ENCODE data around the gene BLTP3A.
"Not testable (repeated sequence)": the region's sequence is repeated elsewhere in the genome, so short reads cannot be mapped to it uniquely, and the experiment has no call there.

DNA sequence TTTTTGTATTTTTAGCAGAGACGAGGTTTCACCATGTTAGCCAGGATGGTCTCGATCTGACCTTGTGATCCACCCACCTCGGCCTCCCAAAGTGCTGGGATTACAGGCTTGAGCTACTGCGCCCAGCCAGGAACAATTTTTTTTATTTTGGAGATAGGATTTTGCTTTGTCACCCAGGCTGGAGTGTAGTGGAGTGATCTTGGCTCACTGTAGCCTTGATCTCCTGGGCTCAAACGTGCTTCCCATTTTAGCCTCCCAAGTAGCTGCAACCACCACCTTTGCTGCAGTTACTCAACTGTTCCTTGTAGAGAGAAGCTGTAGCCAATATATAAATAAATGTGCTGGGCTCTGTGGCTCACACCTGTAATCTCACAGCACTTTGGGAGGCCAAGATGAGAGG lies 30.2 kb upstream of the BLTP3A start:
- not testable (repeated sequence) for TF ChIP-seq EZH2 (IDR thresholded peaks at IDR 0.05; ENCODE audit: borderline replicate concordance, low read length); CTCF (conservative IDR thresholded peaks at IDR 0.05 in 1 of 2, IDR thresholded peaks at IDR 0.05 in 1 of 2; ENCODE audit: extremely low read depth in 1 of 2, insufficient read depth in 1 of 2, low read depth in 1 of 2, low read length in 2 of 2)
